C1 segment of cervical spinal cord (tissue), 14 donors: Measurements from ENCODE around the gene HRH1.
"Not testable (repeated sequence)": the region's sequence is repeated elsewhere in the genome, so short reads cannot be mapped to it uniquely, and the experiment has no call there.

Experiments used
- DNase-seq, 14 donors: peaks; one replicate each; lab custom pipeline; 2025; lab: John Stamatoyannopoulos, UW

HRH1 gene

GRCh38 chr3:11168881-11169805, 14.8 kb downstream of the HRH1 start:
- no peak for DNase-seq

- DNase-seq: no peak
Measured at GRCh38 chr3:11170052-11170770, 15.9 kb downstream of the HRH1 start.

- DNase-seq: no peak
Measured at GRCh38 chr3:11172096-11172690, 17.9 kb downstream of the HRH1 start.

GRCh38 chr3:11173828-11174465, 19.7 kb downstream of the HRH1 start:
- DNase-seq: no peak

GRCh38 chr3:11178421-11178820, 24.1 kb downstream of the HRH1 start:
- DNase-seq: no peak

- DNase-seq: not testable (repeated sequence)
Measured at GRCh38 chr3:11184328-11184969, 30.2 kb downstream of the HRH1 start.

- no peak for DNase-seq
Measured at GRCh38 chr3:11185144-11185543, 30.9 kb downstream of the HRH1 start.

GRCh38 chr3:11185564-11186317, 31.4 kb downstream of the HRH1 start:
- no peak for DNase-seq

GRCh38 chr3:11186318-11186692, 32.0 kb downstream of the HRH1 start:
- DNase-seq: no peak

GRCh38 chr3:11186771-11187191, 32.5 kb downstream of the HRH1 start:
- DNase-seq: no peak

- no peak for DNase-seq
Measured at GRCh38 chr3:11187681-11188080, 33.4 kb downstream of the HRH1 start.

GRCh38 chr3:11188231-11188630, 33.9 kb downstream of the HRH1 start:
- DNase-seq: no peak

- peak in 1 of 14 donors; percentile 3 for DNase-seq
Measured at GRCh38 chr3:11195201-11195600, 40.9 kb downstream of the HRH1 start.

- DNase-seq: peak in 1 of 14 donors; percentile 18
Measured at GRCh38 chr3:11195721-11196332, 41.5 kb downstream of the HRH1 start.

GRCh38 chr3:11197484-11197883, 43.2 kb downstream of the HRH1 start:
- DNase-seq: no peak

GRCh38 chr3:11198070-11198469, 43.8 kb downstream of the HRH1 start:
- DNase-seq: no peak

- DNase-seq: no peak
Measured at GRCh38 chr3:11198495-11198894, 44.2 kb downstream of the HRH1 start.

- no peak for DNase-seq
Measured at GRCh38 chr3:11199902-11200845, 45.9 kb downstream of the HRH1 start.
